H1 (cell line): ENCODE results near the gene UBL5. TPM values are rescaled to one million over a fixed set of nuclear protein-coding genes. Genes with fewer than 3 reads are reported as not detected.
A peak's percentile ranks its signal among the peaks of the same experiment; 100 is the strongest.

Source experiments
- CTCF ChIA-PET: fragments of 300-600 bp; sonication (Branson Sonifier 250); formaldehyde crosslinking; loops from one replicate; lab custom pipeline; 2021; ENCODE audit not compliant: partially characterized antibody; lab: Charles Lee
- POLR2A ChIA-PET: fragments of 300-600 bp; sonication (Branson Sonifier 250); formaldehyde crosslinking; loops from one replicate; lab custom pipeline; 2021; ENCODE audit warnings: inconsistent platforms; ENCODE audit not compliant: partially characterized antibody; lab: Charles Lee
- DNase-seq, 2 experiments: peaks; one replicate each; pipeline versions ENCODE4 v3.0.0 to v3.0.0-alpha.2; 2010 to 2022; ENCODE audit warnings: low spot score in 2 of 2, low read depth in 1 of 2, mixed read lengths in 1 of 2
- FAIRE-seq: peaks from 2 replicates; lab custom pipeline; 2011; peaks lifted over from hg19 to GRCh38; lab: Jason Lieb, UNC
- H2AFZ ChIP-seq: 2 replicates; pipeline ENCODE4 v1.8.1; 2012; ENCODE audit warnings: low read length, inconsistent platforms
- H2AK5ac ChIP-seq: 2 replicates; pipeline ENCODE4 v1.6.1; 2013; ENCODE audit warnings: low read depth, low read length
- H2BK120ac ChIP-seq: replicated peaks from 2 replicates; pipeline ENCODE3; 2013; ENCODE audit warnings: low read depth, low read length, inconsistent platforms
- H2BK12ac ChIP-seq: 2 replicates; pipeline ENCODE4 v1.6.1; 2013; ENCODE audit warnings: low read depth, low read length
- H2BK15ac ChIP-seq: 2 replicates; pipeline ENCODE4 v1.6.1; 2013; ENCODE audit warnings: low read length
- H2BK20ac ChIP-seq: 2 replicates; pipeline ENCODE4 v1.6.1; 2013; ENCODE audit warnings: low read length
- H2BK5ac ChIP-seq: 2 replicates; pipeline ENCODE4 v1.6.1; 2013; ENCODE audit warnings: low read depth, low read length
- H3K14ac ChIP-seq: 2 replicates; pipeline ENCODE4 v1.6.1; 2013; ENCODE audit warnings: inconsistent platforms; ENCODE audit not compliant: insufficient read length
- H3K18ac ChIP-seq: 2 replicates; pipeline ENCODE4 v1.6.1; 2013; ENCODE audit warnings: low read length; ENCODE audit errors: extremely low read depth
- H3K23ac ChIP-seq: 2 replicates; pipeline ENCODE4 v1.6.1; 2013; ENCODE audit warnings: inconsistent platforms; ENCODE audit not compliant: insufficient read length
- H3K23me2 ChIP-seq: 2 replicates; pipeline ENCODE4 v1.6.1; 2013; ENCODE audit warnings: low read depth, low read length
- H3K27ac ChIP-seq: 2 replicates; pipeline ENCODE4 v1.6.1; 2011; ENCODE audit warnings: low read depth, low read length, inconsistent platforms
- H3K27me3 ChIP-seq, 4 experiments: replicated peaks in 1 of 4; 1 replicate in 1 of 4; 2 replicates in 3 of 4; pipeline versions ENCODE4 v1.6.1 to v1.8.1; 2011 to 2013; ENCODE audit warnings: low read length in 3 of 4, mild to moderate bottlenecking in 3 of 4, inconsistent platforms in 2 of 4, mixed read lengths in 2 of 4, moderate library complexity in 1 of 4; ENCODE audit not compliant: control insufficient read depth in 3 of 4, insufficient read depth in 3 of 4; ENCODE audit errors: extremely low read depth in 1 of 4
- H3K36me3 ChIP-seq, 4 experiments: 2 replicates each; pipeline versions ENCODE4 v1.6.1 to v1.8.1; 2011 to 2013; ENCODE audit warnings: mild to moderate bottlenecking in 4 of 4, low read length in 3 of 4, moderate library complexity in 2 of 4, control low read depth in 1 of 4, inconsistent platforms in 1 of 4; ENCODE audit not compliant: insufficient read depth in 4 of 4, control insufficient read depth in 2 of 4
- H3K4ac ChIP-seq: replicated peaks from 2 replicates; pipeline ENCODE3; 2013; ENCODE audit warnings: low read length, low read depth, mixed read lengths, inconsistent platforms; ENCODE audit not compliant: insufficient read length
- H3K4me1 ChIP-seq, 4 experiments: replicated peaks in 1 of 4; 1 replicate in 1 of 4; 2 replicates in 3 of 4; pipeline versions ENCODE4 v1.6.1 to v1.8.1; 2011 to 2013; ENCODE audit warnings: low read length in 3 of 4, inconsistent platforms in 2 of 4, mixed read lengths in 1 of 4; ENCODE audit not compliant: insufficient read depth in 4 of 4, control insufficient read depth in 3 of 4
- H3K4me2 ChIP-seq, 2 experiments: 2 replicates each; pipeline versions ENCODE4 v1.6.1 to v1.8.1; 2011 to 2013; ENCODE audit warnings: low read depth in 2 of 2, low read length in 2 of 2, control low read depth in 1 of 2, inconsistent platforms in 1 of 2, mild to moderate bottlenecking in 1 of 2; ENCODE audit not compliant: insufficient read depth in 1 of 2
- H3K4me3 ChIP-seq, 4 experiments: fragments of 200-600, 300-600 bp in 1 of 4; sonication (generic), shearing (Covaris generic), sonication (Bioruptor Twin) in 1 of 4; 2 replicates each; pipeline versions ENCODE4 v1.5.1 to v1.8.1; 2011 to 2016; ENCODE audit warnings: low read length in 4 of 4, low read depth in 3 of 4, control low read depth in 2 of 4, inconsistent platforms in 2 of 4, mild to moderate bottlenecking in 2 of 4, mixed read lengths in 1 of 4, moderate library complexity in 1 of 4; ENCODE audit not compliant: insufficient read depth in 2 of 4; ENCODE audit errors: extremely low read depth in 1 of 4
- H3K56ac ChIP-seq: replicated peaks from 2 replicates; pipeline ENCODE3; 2013; ENCODE audit warnings: low read depth, mild to moderate bottlenecking, mixed read lengths, low read length, inconsistent platforms; ENCODE audit not compliant: insufficient read length
- H3K79me1 ChIP-seq: 2 replicates; pipeline ENCODE4 v1.6.1; 2013; ENCODE audit warnings: low read depth, low read length, control low read depth
- H3K79me2 ChIP-seq, 2 experiments: 2 replicates each; pipeline versions ENCODE4 v1.6.1 to v1.8.1; 2012 to 2013; ENCODE audit warnings: low read length in 2 of 2, mild to moderate bottlenecking in 2 of 2, inconsistent platforms in 1 of 2; ENCODE audit not compliant: insufficient read depth in 2 of 2, control insufficient read depth in 1 of 2
- H3K9ac ChIP-seq, 4 experiments: replicated peaks in 1 of 4; 1 replicate in 1 of 4; 2 replicates in 3 of 4; pipeline versions ENCODE4 v1.6.1 to v1.8.1; 2011 to 2013; ENCODE audit warnings: low read depth in 3 of 4, low read length in 3 of 4, control low read depth in 2 of 4, mild to moderate bottlenecking in 2 of 4, moderate library complexity in 2 of 4, inconsistent platforms in 1 of 4; ENCODE audit errors: extremely low read depth in 1 of 4
- H3K9me3 ChIP-seq, 2 experiments: 2 replicates each; pipeline versions ENCODE4 v1.6.1 to v1.8.1; 2012 to 2013; ENCODE audit warnings: mild to moderate bottlenecking in 2 of 2, moderate library complexity in 2 of 2, control low read depth in 1 of 2, inconsistent platforms in 1 of 2, low read depth in 1 of 2, low read length in 1 of 2, mixed read lengths in 1 of 2; ENCODE audit not compliant: insufficient read depth in 2 of 2
- H4K20me1 ChIP-seq, 2 experiments: replicated peaks in 1 of 2; 2 replicates each; pipeline versions ENCODE3 to v1.8.1; 2011 to 2013; ENCODE audit warnings: inconsistent platforms in 2 of 2, low read length in 2 of 2, mild to moderate bottlenecking in 1 of 2; ENCODE audit not compliant: insufficient read depth in 2 of 2, control insufficient read depth in 1 of 2
- H4K5ac ChIP-seq: 2 replicates; pipeline ENCODE4 v1.6.1; 2013; ENCODE audit warnings: low read length, low read depth, mixed read lengths, inconsistent platforms; ENCODE audit not compliant: insufficient read length
- H4K8ac ChIP-seq: 2 replicates; pipeline ENCODE4 v1.8.0; 2013; ENCODE audit warnings: mild to moderate bottlenecking, moderate library complexity, low read length, inconsistent platforms; ENCODE audit not compliant: insufficient read depth; ENCODE audit errors: extremely low read depth
- H4K91ac ChIP-seq: replicated peaks from 2 replicates; pipeline ENCODE3; 2013; ENCODE audit warnings: low read length, mixed read lengths, inconsistent platforms; ENCODE audit not compliant: insufficient read length
- ASH2L ChIP-seq: fragments of 200-600, 300-600 bp; sonication (generic); IDR thresholded peaks from one replicate; pipeline ENCODE4 v1.7.1; 2017; ENCODE audit warnings: low read length
- ATF2 ChIP-seq: IDR thresholded peaks from 2 replicates; pipeline ENCODE4 v1.6.1; 2012; ENCODE audit warnings: low read length, inconsistent platforms
- CHD1 ChIP-seq: IDR thresholded peaks from 2 replicates; pipeline ENCODE4 v1.6.1; 2012; ENCODE audit warnings: low read depth, low read length, improper control_type of control experiment
- FOSL1 ChIP-seq: IDR thresholded peaks from 2 replicates; pipeline ENCODE4 v1.6.1; 2011; ENCODE audit warnings: mild to moderate bottlenecking, low read depth, low read length, moderate library complexity; ENCODE audit not compliant: insufficient read depth
- HDAC2 ChIP-seq, 2 experiments: fragments of 300-600 bp in 1 of 2; sonication (generic) in 1 of 2; IDR thresholded peaks; 2 replicates each; pipeline ENCODE4 v1.6.1; 2011 to 2012; ENCODE audit warnings: low read depth in 2 of 2, low read length in 2 of 2, mild to moderate bottlenecking in 2 of 2, moderate library complexity in 2 of 2, borderline replicate concordance in 1 of 2, inconsistent platforms in 1 of 2
- KDM1A ChIP-seq: fragments of 200-600, 300-600 bp; sonication (generic); IDR thresholded peaks from 2 replicates; pipeline ENCODE4 v1.7.1; 2016; ENCODE audit warnings: mild to moderate bottlenecking, low read length, borderline replicate concordance
- KDM4A ChIP-seq: IDR thresholded peaks from one replicate; pipeline ENCODE4 v1.7.1; 2012; ENCODE audit warnings: low read depth, mild to moderate bottlenecking, moderate library complexity, low read length, inconsistent platforms; ENCODE audit not compliant: severe bottlenecking
- PHF8 ChIP-seq: fragments of 200-600 bp; sonication (generic); conservative IDR thresholded peaks from 2 replicates; pipeline ENCODE4 v1.7.1; 2012; ENCODE audit warnings: low read depth, mild to moderate bottlenecking, inconsistent platforms, low read length, moderate library complexity
- SP4 ChIP-seq: IDR thresholded peaks from 2 replicates; pipeline ENCODE4 v1.6.1; 2012; ENCODE audit warnings: low read length, inconsistent platforms
- ZNF274 ChIP-seq: IDR thresholded peaks from 2 replicates; pipeline ENCODE4 v1.7.0; 2012; ENCODE audit warnings: low read length, borderline replicate concordance; ENCODE audit errors: extremely low read depth
- WGBS, 2 experiments: shearing (Covaris generic) in 1 of 2; methylation state at CpG; one replicate each; pipeline versions ENCODE4 v1.1.6 to v1.1.7; 2013 to 2015; ENCODE audit warnings: low lambda C conversion rate in 2 of 2, mixed read lengths in 2 of 2, inconsistent platforms in 1 of 2, low coverage in 1 of 2, missing lambda C conversion rate in 1 of 2; ENCODE audit not compliant: insufficient replicate concordance in 2 of 2, insufficient coverage in 1 of 2, insufficient read length in 1 of 2; ENCODE audit errors: extremely low coverage in 1 of 2, missing lambda C conversion rate in 1 of 2; 5-methylcytosine and 5-hydroxymethylcytosine counted together
- polyA plus RNA-seq, 7 experiments: library from polyadenylated mRNA; depleted of rRNA in 3 of 7; stranded (reverse) in 5 of 7; unstranded in 2 of 7; fragments of >200 nt in 5 of 7; fragments of 200-250 nt in 2 of 7; gene quantifications; 1 replicate in 5 of 7; 2 replicates in 1 of 7; 4 replicates in 1 of 7; pipeline versions ENCODE4 v1.2.1 to v1.2.3, GENCODE V29; 2011 to 2013; ENCODE audit warnings: missing spikeins in 2 of 7, mixed read lengths in 2 of 7
- total RNA-seq: library from RNA; stranded (reverse); fragmentation: NEBNext Ultra II Directional; extraction: Animal tissue kit (Norgen Biotek cat#: 25700); gene quantifications from 2 replicates; pipeline ENCODE4 v1.2.1, GENCODE V29; 2021

Gene UBL5
- total and polyA plus RNA-seq, 2 of the 8 experiments (the other 6 are each of a cell fraction or from before 2014, with no cell fraction given) = 416 to 1,209 TPM

GRCh38 chr19:9793071-9793591 lies 34.6 kb upstream of the UBL5 start:
- CTCF ChIA-PET = interaction anchor here (0.7 to 4.8 kb wide), 3 partner anchors 168 to 587 kb away, joined by 3 to 47 read pairs (median 4); partner anchors contain the start of gene ZNF121
- TF ChIP-seq KDM4A = peak; percentile 63
- peak; percentile 33 for TF ChIP-seq ASH2L
- TF ChIP-seq PHF8 = 0 out of 2 replicates have a peak, but pooled peaks have one; percentile 27
- TF ChIP-seq ATF2 = no peak
- no peak; a peak in 1 of 4 replicates for TF ChIP-seq HDAC2 (IDR thresholded peaks at IDR 0.05; ENCODE audit: borderline replicate concordance in 1 of 2, low read depth in 2 of 2, low read length in 2 of 2)
- TF ChIP-seq CHD1 = no peak
- TF ChIP-seq ZNF274 = no peak
- peak; percentile 42; the same call in 1 of the 2 replicates for TF ChIP-seq KDM1A
- TF ChIP-seq FOSL1 = no peak
- 0 out of 2 replicates have a peak, but pooled peaks have one; percentile 51 for TF ChIP-seq SP4

More at GRCh38 chr19:9793071-9793591, 34.6 kb upstream of the UBL5 start:
- FAIRE-seq = no peak
- Histone ChIP-seq H3K18ac (peak overlapping the region; percentile 85), H4K8ac (peak overlapping the region; percentile 96), H2BK120ac (no peak overlapping the region), H3K23ac (no peak overlapping the region), H3K4ac (peak overlapping the region; percentile 85), H3K4me2 (peak overlapping the region; percentile 72 to 85), H3K23me2 (peaks cover 11% of the 10 kb centered on the region; the same call in 1 of the 2 replicates), H3K79me2 (no peaks in the 10 kb centered on the region), H3K9me3 (no peaks in the 10 kb centered on the region), H3K79me1 (0 out of 2 replicates have a peak, but pooled peaks cover 2% of the 10 kb centered on the region), H2BK12ac (peak overlapping the region; percentile 87), H3K14ac (no peak overlapping the region), H2AFZ (peak overlapping the region; percentile 48; the same call in 1 of the 2 replicates), H3K27me3 (no peaks in the 10 kb centered on the region), H2BK15ac (no peak overlapping the region), H3K4me3 (peak overlapping the region; percentile 58 to 78 (median 72)), H4K20me1 (no peaks in the 10 kb centered on the region), H2BK20ac (no peak overlapping the region), H3K9ac (peak overlapping the region in 3 of 4 experiments; percentile 49 to 85 (median 82); a peak in 6 of 7 replicates), H3K4me1 (peaks cover 0 to 5% (median 2%) of the 10 kb centered on the region in 4 experiments; a peak in 4 of 7 replicates), H2BK5ac (peak overlapping the region; percentile 91; the same call in 1 of the 2 replicates), H4K91ac (peak overlapping the region; percentile 96), H4K5ac (peak overlapping the region; percentile 83), H3K36me3 (no peaks in the 10 kb centered on the region), H3K56ac (peak overlapping the region; percentile 97), H2AK5ac (no peak overlapping the region), H3K27ac (peak overlapping the region; percentile 78)
- DNase-seq = no peak
- POLR2A ChIA-PET = interaction anchor here (0.6 to 2.2 kb wide), 14 partner anchors 13 to 706 kb away, joined by 3 to 14 read pairs (median 4); partner anchors contain the start of genes FBXL12 and PIN1
- WGBS, 2 experiments = 30% methylated on average over 19 of the region's 36 CpGs; no CpG with 5 or more reads in 1 of the 2 experiments
